SU-DHL-6 (cell line): ENCODE measurements around the gene BLOC1S5.

ENCODE experiments used
- CTCF ChIP-seq: fragments of 200-600 bp; sonication (generic); IDR thresholded peaks from one replicate; pipeline ENCODE4 v1.5.1; 2017; ENCODE audit warnings: antibody characterized with exemption, mild to moderate bottlenecking, low read length, moderate library complexity; ENCODE audit not compliant: insufficient read depth, poor library complexity, severe bottlenecking
- EZH2phosphoT487 ChIP-seq: fragments of 200-600 bp; sonication (generic), shearing (Covaris generic); conservative IDR thresholded peaks from 2 replicates; pipeline ENCODE4 v1.6.1; 2018; ENCODE audit warnings: mild to moderate bottlenecking, antibody characterized with exemption, low read length, moderate library complexity, mixed read lengths

GRCh38 chr6:8065519-8065911 is 1.3 kb upstream of the BLOC1S5 start:
- TF ChIP-seq CTCF (no peak), EZH2phosphoT487 (no peak)
